ENCODE measurements around the gene SHB.

DNA sequence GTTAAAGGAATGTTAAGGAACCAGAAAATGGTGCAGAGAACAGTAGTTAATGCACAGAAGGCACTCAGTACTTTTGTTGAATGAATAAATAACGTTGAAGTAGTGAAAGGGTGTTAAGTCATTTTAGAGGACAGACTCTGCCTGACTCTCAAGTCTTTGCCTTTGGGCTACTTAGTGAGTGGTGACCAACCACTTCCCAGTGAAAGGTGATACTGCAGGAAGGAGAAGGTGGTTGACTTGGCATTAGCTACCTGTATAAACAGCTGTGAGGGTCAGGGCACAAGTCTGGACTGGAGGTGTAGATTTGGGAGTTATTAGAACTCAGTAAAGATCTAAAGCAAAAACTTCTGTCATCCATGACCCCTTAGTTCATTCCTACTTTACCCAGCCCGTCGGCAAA is 4.9 kb upstream of the SHB start:
- TF ChIP-seq, protein P1, sequence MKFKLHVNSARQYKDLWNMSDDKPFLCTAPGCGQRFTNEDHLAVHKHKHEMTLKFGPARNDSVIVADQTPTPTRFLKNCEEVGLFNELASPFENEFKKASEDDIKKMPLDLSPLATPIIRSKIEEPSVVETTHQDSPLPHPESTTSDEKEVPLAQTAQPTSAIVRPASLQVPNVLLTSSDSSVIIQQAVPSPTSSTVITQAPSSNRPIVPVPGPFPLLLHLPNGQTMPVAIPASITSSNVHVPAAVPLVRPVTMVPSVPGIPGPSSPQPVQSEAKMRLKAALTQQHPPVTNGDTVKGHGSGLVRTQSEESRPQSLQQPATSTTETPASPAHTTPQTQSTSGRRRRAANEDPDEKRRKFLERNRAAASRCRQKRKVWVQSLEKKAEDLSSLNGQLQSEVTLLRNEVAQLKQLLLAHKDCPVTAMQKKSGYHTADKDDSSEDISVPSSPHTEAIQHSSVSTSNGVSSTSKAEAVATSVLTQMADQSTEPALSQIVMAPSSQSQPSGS (CRISPR knock-in tag; IDR thresholded peaks at IDR 0.05; ENCODE audit: borderline replicate concordance, low read depth) = no peak
- TF ChIP-seq, protein P2, sequence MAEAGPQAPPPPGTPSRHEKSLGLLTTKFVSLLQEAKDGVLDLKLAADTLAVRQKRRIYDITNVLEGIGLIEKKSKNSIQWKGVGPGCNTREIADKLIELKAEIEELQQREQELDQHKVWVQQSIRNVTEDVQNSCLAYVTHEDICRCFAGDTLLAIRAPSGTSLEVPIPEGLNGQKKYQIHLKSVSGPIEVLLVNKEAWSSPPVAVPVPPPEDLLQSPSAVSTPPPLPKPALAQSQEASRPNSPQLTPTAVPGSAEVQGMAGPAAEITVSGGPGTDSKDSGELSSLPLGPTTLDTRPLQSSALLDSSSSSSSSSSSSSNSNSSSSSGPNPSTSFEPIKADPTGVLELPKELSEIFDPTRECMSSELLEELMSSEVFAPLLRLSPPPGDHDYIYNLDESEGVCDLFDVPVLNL (CRISPR knock-in tag; IDR thresholded peaks at IDR 0.05; ENCODE audit: borderline replicate concordance, low read depth) = no peak
- TF ChIP-seq, protein P3, sequence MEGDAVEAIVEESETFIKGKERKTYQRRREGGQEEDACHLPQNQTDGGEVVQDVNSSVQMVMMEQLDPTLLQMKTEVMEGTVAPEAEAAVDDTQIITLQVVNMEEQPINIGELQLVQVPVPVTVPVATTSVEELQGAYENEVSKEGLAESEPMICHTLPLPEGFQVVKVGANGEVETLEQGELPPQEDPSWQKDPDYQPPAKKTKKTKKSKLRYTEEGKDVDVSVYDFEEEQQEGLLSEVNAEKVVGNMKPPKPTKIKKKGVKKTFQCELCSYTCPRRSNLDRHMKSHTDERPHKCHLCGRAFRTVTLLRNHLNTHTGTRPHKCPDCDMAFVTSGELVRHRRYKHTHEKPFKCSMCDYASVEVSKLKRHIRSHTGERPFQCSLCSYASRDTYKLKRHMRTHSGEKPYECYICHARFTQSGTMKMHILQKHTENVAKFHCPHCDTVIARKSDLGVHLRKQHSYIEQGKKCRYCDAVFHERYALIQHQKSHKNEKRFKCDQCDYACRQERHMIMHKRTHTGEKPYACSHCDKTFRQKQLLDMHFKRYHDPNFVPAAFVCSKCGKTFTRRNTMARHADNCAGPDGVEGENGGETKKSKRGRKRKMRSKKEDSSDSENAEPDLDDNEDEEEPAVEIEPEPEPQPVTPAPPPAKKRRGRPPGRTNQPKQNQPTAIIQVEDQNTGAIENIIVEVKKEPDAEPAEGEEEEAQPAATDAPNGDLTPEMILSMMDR (IDR thresholded peaks at IDR 0.05) = no peak
- no peak for TF ChIP-seq NR1H2 (CRISPR knock-in tag; IDR thresholded peaks at IDR 0.05)
- TF ChIP-seq, protein P4, sequence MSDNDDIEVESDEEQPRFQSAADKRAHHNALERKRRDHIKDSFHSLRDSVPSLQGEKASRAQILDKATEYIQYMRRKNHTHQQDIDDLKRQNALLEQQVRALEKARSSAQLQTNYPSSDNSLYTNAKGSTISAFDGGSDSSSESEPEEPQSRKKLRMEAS (CRISPR knock-in tag; IDR thresholded peaks at IDR 0.05) = no peak
- no peak for TF ChIP-seq ATF1 (CRISPR knock-in tag; IDR thresholded peaks at IDR 0.05)

Data from WTC11 (cell line).